Amygdala (tissue), 56 donors: ENCODE measurements around the gene JAZF1.
A peak's percentile ranks its signal among the peaks of the same experiment; 100 is the strongest.

ENCODE experiments used
- DNase-seq, 56 donors: peaks; one replicate each; lab custom pipeline; 2025; lab: John Stamatoyannopoulos, UW

The JAZF1 gene

GRCh38 chr7:28180364-28181147 lies at the start of gene JAZF1:
TSS of gene JAZF1 (minus strand) at chr7:28180795.
- DNase-seq = peak in 51 of 56 donors; percentile 6 to 79 (median 53)

DNA sequence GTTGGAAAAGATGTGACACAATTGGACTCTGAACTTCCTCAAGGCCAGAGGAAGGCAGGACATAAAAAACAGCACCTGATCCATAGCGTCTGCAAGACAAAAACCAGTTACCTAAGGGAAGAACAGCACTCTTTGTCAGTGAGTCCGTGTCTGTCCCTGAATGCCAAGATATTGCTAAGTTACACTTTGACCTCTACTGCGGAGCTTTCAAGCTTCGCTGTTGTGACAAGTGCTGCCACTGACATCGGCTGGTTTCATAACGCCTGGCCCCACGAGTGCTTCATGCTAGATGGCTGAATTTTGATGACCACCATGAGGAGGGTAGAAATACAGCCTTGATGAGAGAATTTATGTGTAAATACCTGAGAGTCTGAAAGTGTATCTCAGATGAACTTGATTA lies 49.7 kb upstream of the JAZF1 start:
- DNase-seq = no peak

- no peak for DNase-seq
Measured at GRCh38 chr7:28228396-28228795, 47.8 kb upstream of the JAZF1 start.

DNA sequence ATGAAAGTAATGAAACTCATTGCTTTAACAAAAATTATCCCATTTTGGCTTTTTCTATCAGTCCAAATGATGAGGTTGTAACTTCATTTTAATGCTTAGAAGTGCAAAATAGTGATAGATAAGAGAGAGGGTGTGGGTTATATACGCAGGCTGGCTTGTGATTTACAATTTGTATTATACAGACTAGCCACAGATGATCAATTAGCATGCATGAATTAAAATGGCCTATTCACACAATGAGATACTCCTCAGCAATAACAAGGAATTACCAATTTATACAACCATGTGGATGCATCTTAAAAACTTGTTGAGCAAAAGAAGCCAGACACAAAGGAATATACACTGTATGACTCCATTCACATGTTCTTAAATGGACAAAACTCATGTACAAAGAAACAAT lies 45.4 kb upstream of the JAZF1 start:
- no peak for DNase-seq

- DNase-seq = no peak
Measured at GRCh38 chr7:28225576-28225975, 45.0 kb upstream of the JAZF1 start.

DNA sequence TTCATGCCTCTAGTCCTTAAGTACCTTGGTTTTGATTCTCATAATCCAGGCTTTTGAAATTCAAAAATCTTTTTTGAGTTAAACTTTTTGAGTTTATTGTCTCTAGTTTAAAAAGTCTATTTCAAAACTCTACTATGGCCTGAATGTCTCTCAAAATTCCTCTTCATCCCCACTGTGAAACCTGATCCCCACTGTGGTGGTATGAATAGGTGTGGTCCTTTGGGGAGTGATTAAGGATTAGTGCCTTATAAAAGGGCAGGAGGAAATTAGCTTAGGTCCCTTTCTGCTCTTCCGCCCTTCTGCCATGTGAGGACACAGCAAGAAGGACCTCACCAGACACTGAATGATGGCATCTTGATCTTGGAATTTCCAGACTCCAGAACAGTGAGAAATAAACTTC lies 44.1 kb upstream of the JAZF1 start:
- DNase-seq = no peak

DNA sequence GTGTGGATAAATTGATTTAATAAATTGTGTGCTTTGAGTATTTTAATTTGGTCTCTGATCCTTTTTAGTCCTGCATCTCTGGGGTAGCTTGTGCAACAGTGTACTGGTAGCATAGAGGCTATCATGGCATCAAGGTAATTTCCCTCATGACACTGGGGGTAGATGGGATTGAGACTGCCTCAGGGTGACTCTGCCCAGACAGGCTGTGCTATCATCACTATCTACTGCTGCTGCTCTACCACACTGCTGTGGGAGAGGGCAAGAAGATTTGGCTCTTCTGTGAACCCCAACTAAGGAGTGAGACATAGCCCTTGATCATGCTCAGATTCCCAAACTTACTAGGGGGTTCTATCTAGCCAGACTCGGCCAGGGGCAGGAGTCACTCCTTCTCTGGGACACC lies 43.6 kb upstream of the JAZF1 start:
- no peak for DNase-seq

GRCh38 chr7:28222636-28223035 lies 42.0 kb upstream of the JAZF1 start:
- no peak for DNase-seq

GRCh38 chr7:28219793-28220192 lies 39.2 kb upstream of the JAZF1 start:
- DNase-seq = no peak

DNA sequence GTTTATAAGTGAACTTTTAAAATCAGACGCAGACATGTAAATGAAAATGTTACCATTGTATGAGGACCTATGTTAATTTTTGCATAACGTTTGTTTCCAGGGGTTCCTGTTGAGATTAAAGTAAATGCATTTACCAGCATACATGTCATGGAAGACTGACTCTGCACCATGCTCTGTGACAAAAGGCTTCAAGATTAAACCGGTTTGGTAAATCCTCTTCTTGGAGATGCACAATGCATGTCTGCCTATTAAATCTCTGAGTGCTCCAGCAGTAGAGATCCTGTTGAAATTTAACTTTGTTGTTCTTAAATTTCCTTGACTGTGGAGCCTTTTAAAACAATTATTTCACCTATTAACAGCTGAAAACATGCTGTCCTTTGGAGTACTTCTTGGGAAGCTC lies 36.5 kb upstream of the JAZF1 start:
- no peak for DNase-seq

GRCh38 chr7:28211006-28211405 lies 30.4 kb upstream of the JAZF1 start:
- no peak for DNase-seq

GRCh38 chr7:28208506-28208905 lies 27.9 kb upstream of the JAZF1 start:
- DNase-seq = no peak

DNA sequence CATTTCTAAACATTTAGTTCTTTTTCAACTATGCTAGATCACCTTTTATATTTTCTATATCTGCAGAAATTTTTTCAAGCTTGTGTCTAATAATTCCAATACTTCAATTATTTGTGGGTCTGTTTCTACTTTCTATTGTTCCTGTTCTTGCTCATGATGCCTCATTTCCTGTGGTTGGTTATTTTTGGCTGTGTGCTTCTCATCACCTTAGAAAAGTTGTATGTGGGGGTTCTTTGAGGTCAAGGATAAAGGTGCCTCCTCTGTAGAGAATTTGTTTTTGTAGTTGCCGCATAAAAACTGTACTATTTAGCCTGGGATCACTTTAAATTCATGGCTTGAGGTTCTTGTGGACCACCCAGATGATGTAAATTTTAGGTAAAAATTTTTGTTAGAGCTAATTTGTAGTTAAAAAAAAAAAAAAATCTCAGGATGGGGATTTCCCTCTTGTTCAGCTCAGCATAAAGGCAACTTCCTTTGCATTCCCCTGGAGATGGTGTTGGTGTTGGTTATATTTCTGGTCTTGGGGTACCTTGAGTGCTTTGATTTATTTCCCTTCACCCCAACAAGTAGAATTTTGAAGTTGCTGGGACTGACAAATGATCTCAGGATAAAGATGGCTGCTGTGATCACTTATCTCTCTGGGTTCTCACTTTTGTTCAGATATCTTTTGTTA lies 27.0 kb upstream of the JAZF1 start:
- DNase-seq = no peak

DNA sequence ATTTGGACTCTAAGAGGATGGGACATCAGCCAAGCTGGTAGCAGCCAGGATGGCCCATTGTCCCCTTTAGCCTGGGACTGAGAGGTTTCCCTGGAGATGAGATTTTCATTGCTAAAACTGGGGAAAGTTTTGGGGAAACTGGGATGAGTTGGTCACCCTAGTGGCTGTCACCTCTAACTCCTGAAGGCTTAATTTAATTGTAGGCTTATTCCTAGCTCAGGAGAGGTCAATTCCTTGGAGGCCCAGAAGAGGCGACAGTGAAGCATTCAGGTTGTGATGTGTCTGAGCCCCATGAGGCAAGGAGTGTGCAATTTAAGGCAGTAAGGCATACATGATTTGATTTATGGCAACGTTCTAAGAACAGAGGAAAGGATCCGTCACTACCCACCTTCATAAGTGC lies 24.9 kb upstream of the JAZF1 start:
- DNase-seq = no peak

DNA sequence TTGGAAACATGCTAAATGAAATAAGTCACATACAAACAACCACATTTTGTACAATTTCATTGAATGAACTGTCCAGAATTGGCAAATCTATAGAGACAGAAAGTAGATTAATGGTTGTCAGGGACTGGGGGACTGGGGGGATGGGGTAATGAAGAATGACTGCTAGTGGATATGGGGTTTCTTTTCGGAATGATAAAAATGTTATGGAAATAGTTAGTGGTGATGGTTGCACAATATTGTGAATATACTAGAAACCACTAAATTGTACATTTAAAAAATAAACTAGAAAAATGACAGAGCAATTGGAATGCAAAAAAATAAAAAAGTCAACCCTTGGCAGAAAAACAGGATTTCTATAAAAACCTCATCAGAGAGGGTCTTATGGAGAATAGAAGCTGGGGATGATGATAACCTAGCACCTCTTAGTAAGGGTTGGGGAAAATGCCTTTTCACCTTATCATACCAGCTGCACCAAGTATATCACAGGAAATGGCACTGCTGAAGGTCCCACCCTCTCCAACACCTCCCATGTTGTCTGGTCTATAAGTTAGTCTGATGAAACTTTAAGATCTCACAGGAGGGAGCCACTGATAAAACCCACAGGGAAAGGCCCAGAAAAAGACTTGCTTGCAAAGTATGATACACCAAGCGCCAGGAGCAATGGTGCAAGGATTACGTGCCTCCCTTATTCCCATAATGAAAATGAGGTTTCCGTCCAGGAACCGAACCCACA lies 23.1 kb upstream of the JAZF1 start:
- no peak for DNase-seq

DNA sequence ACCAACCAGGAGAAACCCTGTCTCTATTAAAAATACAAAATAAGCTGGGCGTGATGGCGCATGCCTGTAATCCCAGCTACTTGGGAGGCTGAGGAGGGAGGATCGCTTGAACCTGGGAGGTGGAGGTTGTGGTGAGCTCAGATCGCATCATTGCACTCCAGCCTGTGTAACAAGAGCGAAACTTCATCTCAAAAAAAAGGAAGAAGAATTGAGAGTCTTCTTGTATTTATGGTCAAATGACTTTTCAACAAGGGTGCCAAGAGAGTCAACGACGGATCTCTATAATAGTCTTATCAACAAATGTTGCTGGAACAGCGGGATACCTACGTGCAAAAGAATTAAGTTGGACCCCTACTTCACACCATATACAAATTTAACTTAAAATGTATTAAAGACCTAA lies 21.6 kb upstream of the JAZF1 start:
- no peak for DNase-seq

- DNase-seq = no peak
Measured at GRCh38 chr7:28201131-28201530, 20.5 kb upstream of the JAZF1 start.

GRCh38 chr7:28200598-28200997 lies 20.0 kb upstream of the JAZF1 start:
- no peak for DNase-seq

GRCh38 chr7:28199021-28199510 lies 18.5 kb upstream of the JAZF1 start:
- no peak for DNase-seq

- DNase-seq = no peak
Measured at GRCh38 chr7:28195910-28196620, 15.5 kb upstream of the JAZF1 start.
